ENCODE results near the gene TMEM187. TPM values are rescaled to one million over a fixed set of nuclear protein-coding genes. Genes with fewer than 3 reads are reported as not detected.

Gene TMEM187
- total and polyA plus RNA-seq, 2 donors (not counting 1 experiment from before 2014, with no cell fraction given) = 5.5 to 6.4 TPM

DNA sequence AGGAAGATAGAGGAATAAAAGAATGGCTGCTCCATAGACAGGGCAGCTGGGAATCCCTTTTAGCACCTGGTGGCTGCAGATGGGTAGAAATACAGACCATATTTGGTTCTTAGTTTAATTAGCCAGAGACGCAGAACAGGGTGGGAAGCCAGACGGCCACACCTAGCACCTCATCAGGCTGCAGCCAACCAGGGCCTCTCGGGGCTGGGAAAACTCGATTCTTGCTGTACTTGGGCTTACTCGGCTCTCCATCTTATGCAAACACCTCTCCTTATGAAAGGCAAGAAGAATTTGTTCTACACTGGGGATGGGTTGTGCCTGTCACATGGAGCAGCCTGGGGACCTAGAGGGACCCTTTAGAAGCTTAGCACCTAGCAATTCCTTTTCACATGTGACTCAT, 27.5 kb downstream of the TMEM187 start:
- no peaks in the 10 kb centered on the region for H3K79me2 ChIP-seq (ENCODE audit: control insufficient read depth, insufficient read depth, low read length)
- no peak overlapping the region for H3K27ac ChIP-seq (ENCODE audit: low read length in 2 of 2)
- ATAC-seq (ENCODE audit: low read depth) (no peak), DNase-seq (no peak)
- peaks cover 27% of the 10 kb centered on the region for H3K4me1 Mint-ChIP-seq
- H3K27ac Mint-ChIP-seq = no peak overlapping the region
- ChIA-PET CTCF (interaction anchor here (0.6 to 2.4 kb wide), 2 partner anchors 14 to 67 kb away, joined by 3 to 6 read pairs; no protein-coding TSS in a partner anchor), POLR2A (no interaction called here)
- H3K4me2 ChIP-seq (replicated peaks; ENCODE audit: low read depth, low read length, poor library complexity, severe bottlenecking) = no peak overlapping the region
- no peaks in the 10 kb centered on the region for H3K27me3 Mint-ChIP-seq
- H3K9ac ChIP-seq (ENCODE audit: low read length) = no peak overlapping the region
- intact Hi-C loops (cut with micrococcal nuclease) = no loop called here
- TF ChIP-seq EZH2 (IDR thresholded peaks at IDR 0.05; ENCODE audit: borderline replicate concordance, insufficient read depth, low read depth, low read length, poor library complexity, severe bottlenecking) = no peak
- TF ChIP-seq, protein P1, sequence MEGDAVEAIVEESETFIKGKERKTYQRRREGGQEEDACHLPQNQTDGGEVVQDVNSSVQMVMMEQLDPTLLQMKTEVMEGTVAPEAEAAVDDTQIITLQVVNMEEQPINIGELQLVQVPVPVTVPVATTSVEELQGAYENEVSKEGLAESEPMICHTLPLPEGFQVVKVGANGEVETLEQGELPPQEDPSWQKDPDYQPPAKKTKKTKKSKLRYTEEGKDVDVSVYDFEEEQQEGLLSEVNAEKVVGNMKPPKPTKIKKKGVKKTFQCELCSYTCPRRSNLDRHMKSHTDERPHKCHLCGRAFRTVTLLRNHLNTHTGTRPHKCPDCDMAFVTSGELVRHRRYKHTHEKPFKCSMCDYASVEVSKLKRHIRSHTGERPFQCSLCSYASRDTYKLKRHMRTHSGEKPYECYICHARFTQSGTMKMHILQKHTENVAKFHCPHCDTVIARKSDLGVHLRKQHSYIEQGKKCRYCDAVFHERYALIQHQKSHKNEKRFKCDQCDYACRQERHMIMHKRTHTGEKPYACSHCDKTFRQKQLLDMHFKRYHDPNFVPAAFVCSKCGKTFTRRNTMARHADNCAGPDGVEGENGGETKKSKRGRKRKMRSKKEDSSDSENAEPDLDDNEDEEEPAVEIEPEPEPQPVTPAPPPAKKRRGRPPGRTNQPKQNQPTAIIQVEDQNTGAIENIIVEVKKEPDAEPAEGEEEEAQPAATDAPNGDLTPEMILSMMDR (IDR thresholded peaks at IDR 0.05) = no peak
- H3K9me3 Mint-ChIP-seq (ENCODE audit: insufficient read depth) = no peaks in the 10 kb centered on the region
- no peak overlapping the region for H3K4me3 ChIP-seq (ENCODE audit: control extremely low read depth in 1 of 5, extremely low read depth in 1 of 5, insufficient read depth in 1 of 5, low read depth in 2 of 5, low read length in 4 of 5)
- no peaks in the 10 kb centered on the region for H3K27me3 ChIP-seq (replicated peaks in 1 of 4; ENCODE audit: control extremely low read depth in 1 of 4, control insufficient read depth in 3 of 4, insufficient read depth in 4 of 4, low read length in 3 of 4)
- no CpG with 5 or more reads among the region's 5 CpGs for WGBS (ENCODE audit: insufficient coverage)
- H3K4me1 ChIP-seq (ENCODE audit: control insufficient read depth in 2 of 2, insufficient read depth in 2 of 2, low read length in 2 of 2) = peaks cover 16 to 31% of the 10 kb centered on the region in 2 donors
- H2AFZ ChIP-seq (ENCODE audit: insufficient read depth, low read depth, low read length, poor library complexity, severe bottlenecking) = no peak overlapping the region
- H3K4me3 Mint-ChIP-seq = no peak overlapping the region
- no peaks in the 10 kb centered on the region for H3K36me3 ChIP-seq (replicated peaks in 1 of 2; ENCODE audit: control extremely low read depth in 1 of 2, control insufficient read depth in 1 of 2, extremely low read depth in 1 of 2, insufficient read depth in 2 of 2, low read length in 1 of 2)
- H4K20me1 ChIP-seq (ENCODE audit: control insufficient read depth, insufficient read depth, low read length, poor library complexity, severe bottlenecking) = no peaks in the 10 kb centered on the region
- no peaks in the 10 kb centered on the region for H3K9me3 ChIP-seq (ENCODE audit: control extremely low read depth in 1 of 3, control insufficient read depth in 2 of 3, insufficient read depth in 1 of 3, low read length in 2 of 3)

DNA sequence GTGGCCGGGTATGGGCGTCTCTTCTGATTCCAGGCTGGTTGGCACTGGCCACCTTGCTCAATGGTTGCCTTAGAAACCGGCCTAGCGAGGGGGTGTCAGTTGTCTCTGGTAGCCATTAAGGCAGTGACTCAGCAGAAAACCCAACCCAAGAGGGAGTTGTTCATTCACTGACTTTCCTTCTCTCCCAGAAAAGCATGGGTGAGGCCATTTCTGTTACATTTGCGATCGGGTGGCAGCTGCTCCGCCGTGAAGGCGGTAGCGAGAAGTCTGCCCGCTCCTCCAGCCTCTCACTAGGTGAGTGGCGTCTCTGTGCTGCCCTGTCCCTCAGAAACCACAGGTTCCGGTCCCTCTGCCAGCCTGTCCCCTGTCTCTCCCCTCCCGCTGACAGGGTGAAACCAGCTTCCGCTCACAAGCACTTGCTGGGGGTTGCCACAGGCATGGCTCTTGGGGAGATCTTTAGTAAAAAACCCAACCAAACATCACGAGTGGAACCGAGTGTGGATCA, 29.7 kb downstream of the TMEM187 start:
- peak overlapping the region; percentile 71 for H2AFZ ChIP-seq (ENCODE audit: insufficient read depth, low read depth, low read length, poor library complexity, severe bottlenecking)
- H3K9ac ChIP-seq (ENCODE audit: low read length) = peak overlapping the region; percentile 52
- peaks cover 29 to 46% of the 10 kb centered on the region in 2 donors for H3K4me1 ChIP-seq (ENCODE audit: control insufficient read depth in 2 of 2, insufficient read depth in 2 of 2, low read length in 2 of 2)
- no peaks in the 10 kb centered on the region for H3K9me3 ChIP-seq (ENCODE audit: control extremely low read depth in 1 of 3, control insufficient read depth in 2 of 3, insufficient read depth in 1 of 3, low read length in 2 of 3)
- Mint-ChIP-seq H3K4me1 (peaks cover 39% of the 10 kb centered on the region), H3K4me3 (peak overlapping the region; percentile 81), H3K27me3 (no peaks in the 10 kb centered on the region), H3K9me3 (ENCODE audit: insufficient read depth) (no peaks in the 10 kb centered on the region), H3K27ac (peak overlapping the region; percentile 95)
- H3K4me3 ChIP-seq (ENCODE audit: control extremely low read depth in 1 of 5, extremely low read depth in 1 of 5, insufficient read depth in 1 of 5, low read depth in 2 of 5, low read length in 4 of 5) = peak overlapping the region in 4 of 5 experiments; percentile 13 to 61 (median 35)
- ATAC-seq (ENCODE audit: low read depth) = peak; percentile 74
- peak overlapping the region; percentile 78 for H3K4me2 ChIP-seq (replicated peaks; ENCODE audit: low read depth, low read length, poor library complexity, severe bottlenecking)
- TF ChIP-seq EZH2 (IDR thresholded peaks at IDR 0.05; ENCODE audit: borderline replicate concordance, insufficient read depth, low read depth, low read length, poor library complexity, severe bottlenecking) = no peak
- TF ChIP-seq, protein P1 (IDR thresholded peaks at IDR 0.05) = no peak
- H4K20me1 ChIP-seq (ENCODE audit: control insufficient read depth, insufficient read depth, low read length, poor library complexity, severe bottlenecking) = no peaks in the 10 kb centered on the region
- H3K36me3 ChIP-seq (replicated peaks in 1 of 2; ENCODE audit: control extremely low read depth in 1 of 2, control insufficient read depth in 1 of 2, extremely low read depth in 1 of 2, insufficient read depth in 2 of 2, low read length in 1 of 2) = no peaks in the 10 kb centered on the region
- WGBS (ENCODE audit: insufficient coverage) = 3% methylated on average over 13 of the region's 17 CpGs
- H3K79me2 ChIP-seq (ENCODE audit: control insufficient read depth, insufficient read depth, low read length) = no peaks in the 10 kb centered on the region
- peak overlapping the region; percentile 40 to 67 for H3K27ac ChIP-seq (ENCODE audit: low read length in 2 of 2)
- DNase-seq = peak; percentile 48
- ChIA-PET CTCF (interaction anchor here (0.9 to 1.7 kb wide), 5 partner anchors 10 to 33 kb away, joined by 3 to 4 read pairs (median 4); partner anchors contain the start of gene HCFC1), POLR2A (interaction anchor here (0.7 to 2.1 kb wide), 3 partner anchors 21 to 61 kb away, joined by 3 to 8 read pairs (median 7); no protein-coding TSS in a partner anchor)
- intact Hi-C loops (cut with micrococcal nuclease) = no loop called here
- no peaks in the 10 kb centered on the region for H3K27me3 ChIP-seq (replicated peaks in 1 of 4; ENCODE audit: control extremely low read depth in 1 of 4, control insufficient read depth in 3 of 4, insufficient read depth in 4 of 4, low read length in 3 of 4)
